ENCODE results near the gene RCOR1.

DNA sequence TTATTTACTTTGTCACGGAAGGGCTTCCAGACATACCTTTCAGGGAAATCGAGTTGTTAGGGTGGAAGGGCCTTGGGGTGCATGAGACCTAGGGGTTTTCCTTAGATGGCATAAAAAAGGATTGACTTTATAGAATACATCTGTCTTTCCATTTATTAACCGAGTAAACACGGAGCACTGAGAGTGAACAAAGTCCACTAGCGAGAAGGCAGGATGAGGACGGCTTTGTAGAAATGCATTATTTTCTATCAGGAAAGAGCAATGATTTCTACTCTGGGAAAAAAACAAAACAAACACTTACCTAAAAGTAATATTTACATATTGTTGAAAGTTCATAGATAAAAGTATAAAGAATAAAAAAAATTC is 91.8 kb downstream of the RCOR1 start:
- TF ChIP-seq, protein P1, sequence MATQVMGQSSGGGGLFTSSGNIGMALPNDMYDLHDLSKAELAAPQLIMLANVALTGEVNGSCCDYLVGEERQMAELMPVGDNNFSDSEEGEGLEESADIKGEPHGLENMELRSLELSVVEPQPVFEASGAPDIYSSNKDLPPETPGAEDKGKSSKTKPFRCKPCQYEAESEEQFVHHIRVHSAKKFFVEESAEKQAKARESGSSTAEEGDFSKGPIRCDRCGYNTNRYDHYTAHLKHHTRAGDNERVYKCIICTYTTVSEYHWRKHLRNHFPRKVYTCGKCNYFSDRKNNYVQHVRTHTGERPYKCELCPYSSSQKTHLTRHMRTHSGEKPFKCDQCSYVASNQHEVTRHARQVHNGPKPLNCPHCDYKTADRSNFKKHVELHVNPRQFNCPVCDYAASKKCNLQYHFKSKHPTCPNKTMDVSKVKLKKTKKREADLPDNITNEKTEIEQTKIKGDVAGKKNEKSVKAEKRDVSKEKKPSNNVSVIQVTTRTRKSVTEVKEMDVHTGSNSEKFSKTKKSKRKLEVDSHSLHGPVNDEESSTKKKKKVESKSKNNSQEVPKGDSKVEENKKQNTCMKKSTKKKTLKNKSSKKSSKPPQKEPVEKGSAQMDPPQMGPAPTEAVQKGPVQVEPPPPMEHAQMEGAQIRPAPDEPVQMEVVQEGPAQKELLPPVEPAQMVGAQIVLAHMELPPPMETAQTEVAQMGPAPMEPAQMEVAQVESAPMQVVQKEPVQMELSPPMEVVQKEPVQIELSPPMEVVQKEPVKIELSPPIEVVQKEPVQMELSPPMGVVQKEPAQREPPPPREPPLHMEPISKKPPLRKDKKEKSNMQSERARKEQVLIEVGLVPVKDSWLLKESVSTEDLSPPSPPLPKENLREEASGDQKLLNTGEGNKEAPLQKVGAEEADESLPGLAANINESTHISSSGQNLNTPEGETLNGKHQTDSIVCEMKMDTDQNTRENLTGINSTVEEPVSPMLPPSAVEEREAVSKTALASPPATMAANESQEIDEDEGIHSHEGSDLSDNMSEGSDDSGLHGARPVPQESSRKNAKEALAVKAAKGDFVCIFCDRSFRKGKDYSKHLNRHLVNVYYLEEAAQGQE (IDR thresholded peaks at IDR 0.05; ENCODE audit: insufficient read depth in 1 of 2, low read depth in 2 of 2, low read length in 2 of 2) = no peak
- no peak for TF ChIP-seq POLR2AphosphoS5 (IDR thresholded peaks at IDR 0.05; ENCODE audit: low read depth, low read length)
- TF ChIP-seq SIN3A (IDR thresholded peaks at IDR 0.05; ENCODE audit: borderline replicate concordance, insufficient read depth, low read length) = no peak
- no peak for TF ChIP-seq TAF1 (IDR thresholded peaks at IDR 0.05; ENCODE audit: borderline replicate concordance, insufficient read depth, low read length)
- no peak for TF ChIP-seq FOXP2 (optimal IDR thresholded peaks at IDR 0.05; ENCODE audit: borderline replicate concordance, extremely low read depth, extremely low read length, insufficient read depth)
